Measurements from ENCODE around the gene GOSR1. TPM values are rescaled to one million over a fixed set of nuclear protein-coding genes. Genes with fewer than 3 reads are reported as not detected.
"Not testable (repeated sequence)": the region's sequence is repeated elsewhere in the genome, so short reads cannot be mapped to it uniquely, and the experiment has no call there.

Gene GOSR1
- polyA plus RNA-seq (ENCODE audit: insufficient read length in 3 of 3), result 10 to 100 TPM; 48.7 to 60.7 (median 53.8) TPM
- long read RNA-seq, donor 1, full-length matches to known transcripts, result 12 of 12 reads
- long read RNA-seq, donor 1, partial matches to known transcripts, result 0 of 12 reads
- long read RNA-seq, donor 1, other reads (novel, unspliced or antisense), result 0 of 12 reads
- long read RNA-seq, donor 2, full-length matches to known transcripts, result 12 of 12 reads
- long read RNA-seq, donor 2, partial matches to known transcripts, result 0 of 12 reads
- long read RNA-seq, donor 2, other reads (novel, unspliced or antisense), result 0 of 12 reads
- long read RNA-seq, donor 3, full-length matches to known transcripts, result 30 of 30 reads
- long read RNA-seq, donor 3, partial matches to known transcripts, result 0 of 30 reads
- long read RNA-seq, donor 3, other reads (novel, unspliced or antisense), result 0 of 30 reads
- long read RNA-seq, donor 4, full-length matches to known transcripts, result 14 of 14 reads
- long read RNA-seq, donor 4, partial matches to known transcripts, result 0 of 14 reads
- long read RNA-seq, donor 4, other reads (novel, unspliced or antisense), result 0 of 14 reads
- long read RNA-seq, donor 5, result 0 reads
- long read RNA-seq, donor 6, full-length matches to known transcripts, result 21 of 66 reads
- long read RNA-seq, donor 6, partial matches to known transcripts, result 45 of 66 reads
- long read RNA-seq, donor 6, other reads (novel, unspliced or antisense), result 0 of 66 reads
- long read RNA-seq, donor 7, full-length matches to known transcripts, result 21 of 21 reads
- long read RNA-seq, donor 7, partial matches to known transcripts, result 0 of 21 reads
- long read RNA-seq, donor 7, other reads (novel, unspliced or antisense), result 0 of 21 reads
- long read RNA-seq, donor 8, result 0 reads
- long read RNA-seq, donor 9, full-length matches to known transcripts, result 17 of 17 reads
- long read RNA-seq, donor 9, partial matches to known transcripts, result 0 of 17 reads
- long read RNA-seq, donor 9, other reads (novel, unspliced or antisense), result 0 of 17 reads
- long read RNA-seq, donor 10, full-length matches to known transcripts, result 14 of 27 reads
- long read RNA-seq, donor 10, partial matches to known transcripts, result 13 of 27 reads
- long read RNA-seq, donor 10, other reads (novel, unspliced or antisense), result 0 of 27 reads
- long read RNA-seq, donor 11, full-length matches to known transcripts, result 15 of 41 reads
- long read RNA-seq, donor 11, partial matches to known transcripts, result 26 of 41 reads
- long read RNA-seq, donor 11, other reads (novel, unspliced or antisense), result 0 of 41 reads
- long read RNA-seq, donor 12, full-length matches to known transcripts, result 7 of 7 reads
- long read RNA-seq, donor 12, partial matches to known transcripts, result 0 of 7 reads
- long read RNA-seq, donor 12, other reads (novel, unspliced or antisense), result 0 of 7 reads
- long read RNA-seq, donor 13, result 0 reads
- long read RNA-seq, donor 14, full-length matches to known transcripts, result 12 of 39 reads
- long read RNA-seq, donor 14, partial matches to known transcripts, result 27 of 39 reads
- long read RNA-seq, donor 14, other reads (novel, unspliced or antisense), result 0 of 39 reads
- long read RNA-seq, donor 15, full-length matches to known transcripts, result 5 of 5 reads
- long read RNA-seq, donor 15, partial matches to known transcripts, result 0 of 5 reads
- long read RNA-seq, donor 15, other reads (novel, unspliced or antisense), result 0 of 5 reads
- long read RNA-seq, donor 16, full-length matches to known transcripts, result 52 of 57 reads
- long read RNA-seq, donor 16, partial matches to known transcripts, result 5 of 57 reads
- long read RNA-seq, donor 16, other reads (novel, unspliced or antisense), result 0 of 57 reads

GRCh38 chr17:30477083-30477773, at the start of gene GOSR1:
Gene GOSR1, plus strand, starts transcription at chr17:30477408. Its CDS starts 26 bp downstream, at chr17:30477434.
- peak; percentile 88 to 97 (median 94) for DNase-seq (ENCODE audit: extremely low read depth in 1 of 11, low read depth in 9 of 11, low spot score in 4 of 11)

DNA sequence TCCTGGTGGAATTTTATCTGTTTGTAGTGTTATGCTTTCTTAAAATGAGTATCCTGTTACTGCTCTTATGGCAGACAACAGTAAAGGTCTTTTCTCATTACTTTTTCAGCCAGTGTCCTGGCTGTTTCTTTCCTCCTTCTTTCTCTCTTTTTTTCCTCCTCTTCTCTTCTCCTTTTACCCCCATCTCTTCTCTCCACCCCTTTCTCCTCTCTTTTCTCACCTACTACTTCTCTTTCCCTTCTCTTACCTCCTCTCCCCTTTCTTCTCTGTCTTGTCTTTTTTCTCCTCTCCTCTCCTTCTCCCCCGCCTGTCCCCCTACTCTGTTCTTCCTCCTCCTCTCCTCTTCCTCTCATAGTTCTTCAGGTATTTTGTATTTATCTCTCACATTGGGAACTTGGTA, 49.6 kb upstream of the GOSR1 start:
- DNase-seq (ENCODE audit: extremely low read depth in 1 of 11, low read depth in 9 of 11, low spot score in 4 of 11), result no peak

DNA sequence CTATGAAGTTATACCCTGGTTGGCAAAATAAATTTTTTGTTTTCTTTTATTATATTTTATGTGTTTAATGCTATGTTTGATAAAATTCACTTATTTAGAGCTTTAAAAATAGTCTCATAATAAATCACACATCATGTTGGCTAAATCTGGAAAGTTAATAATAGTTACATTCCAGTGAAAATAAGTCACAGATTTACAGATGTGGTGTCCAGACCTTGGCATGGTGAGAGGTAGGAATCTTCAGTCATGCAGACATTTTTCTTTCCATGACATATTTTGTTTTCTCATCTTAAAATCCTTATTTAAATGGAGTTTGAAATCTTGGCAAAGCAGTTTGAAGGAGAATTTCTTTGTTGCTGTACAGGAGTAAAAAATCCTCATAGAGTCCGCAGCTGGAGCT, 48.1 kb upstream of the GOSR1 start:
- no peak for DNase-seq (ENCODE audit: extremely low read depth in 1 of 11, low read depth in 9 of 11, low spot score in 4 of 11)

- no peak for DNase-seq (ENCODE audit: extremely low read depth in 1 of 11, low read depth in 9 of 11, low spot score in 4 of 11)
Observed at GRCh38 chr17:30433514-30433913, 43.7 kb upstream of the GOSR1 start.

GRCh38 chr17:30436729-30437128, 40.5 kb upstream of the GOSR1 start:
- no peak for DNase-seq (ENCODE audit: extremely low read depth in 1 of 11, low read depth in 9 of 11, low spot score in 4 of 11)

- no peak for DNase-seq (ENCODE audit: extremely low read depth in 1 of 11, low read depth in 9 of 11, low spot score in 4 of 11)
Observed at GRCh38 chr17:30443721-30444120, 33.5 kb upstream of the GOSR1 start.

DNA sequence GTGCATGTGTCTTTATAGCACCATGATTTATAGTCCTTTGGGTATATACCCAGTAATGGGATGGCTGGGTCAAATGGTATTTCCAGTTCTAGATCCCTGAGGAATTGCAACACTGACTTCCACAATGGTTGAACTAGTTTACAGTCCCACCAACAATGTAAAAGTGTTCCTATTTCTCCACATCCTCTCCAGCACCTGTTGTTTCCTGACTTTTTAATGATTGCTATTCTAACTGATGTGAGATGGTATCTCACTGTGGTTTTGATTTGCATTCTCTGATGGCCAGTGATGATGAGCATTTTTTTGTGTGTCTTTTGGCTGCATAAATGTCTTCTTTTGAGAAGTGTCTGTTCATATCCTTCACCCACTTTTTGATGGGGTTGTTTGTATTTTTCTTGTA, 30.6 kb upstream of the GOSR1 start:
- DNase-seq (ENCODE audit: extremely low read depth in 1 of 11, low read depth in 9 of 11, low spot score in 4 of 11), result not testable (repeated sequence)

GRCh38 chr17:30449480-30449879, 27.7 kb upstream of the GOSR1 start:
- no peak for DNase-seq (ENCODE audit: extremely low read depth in 1 of 11, low read depth in 9 of 11, low spot score in 4 of 11)

DNA sequence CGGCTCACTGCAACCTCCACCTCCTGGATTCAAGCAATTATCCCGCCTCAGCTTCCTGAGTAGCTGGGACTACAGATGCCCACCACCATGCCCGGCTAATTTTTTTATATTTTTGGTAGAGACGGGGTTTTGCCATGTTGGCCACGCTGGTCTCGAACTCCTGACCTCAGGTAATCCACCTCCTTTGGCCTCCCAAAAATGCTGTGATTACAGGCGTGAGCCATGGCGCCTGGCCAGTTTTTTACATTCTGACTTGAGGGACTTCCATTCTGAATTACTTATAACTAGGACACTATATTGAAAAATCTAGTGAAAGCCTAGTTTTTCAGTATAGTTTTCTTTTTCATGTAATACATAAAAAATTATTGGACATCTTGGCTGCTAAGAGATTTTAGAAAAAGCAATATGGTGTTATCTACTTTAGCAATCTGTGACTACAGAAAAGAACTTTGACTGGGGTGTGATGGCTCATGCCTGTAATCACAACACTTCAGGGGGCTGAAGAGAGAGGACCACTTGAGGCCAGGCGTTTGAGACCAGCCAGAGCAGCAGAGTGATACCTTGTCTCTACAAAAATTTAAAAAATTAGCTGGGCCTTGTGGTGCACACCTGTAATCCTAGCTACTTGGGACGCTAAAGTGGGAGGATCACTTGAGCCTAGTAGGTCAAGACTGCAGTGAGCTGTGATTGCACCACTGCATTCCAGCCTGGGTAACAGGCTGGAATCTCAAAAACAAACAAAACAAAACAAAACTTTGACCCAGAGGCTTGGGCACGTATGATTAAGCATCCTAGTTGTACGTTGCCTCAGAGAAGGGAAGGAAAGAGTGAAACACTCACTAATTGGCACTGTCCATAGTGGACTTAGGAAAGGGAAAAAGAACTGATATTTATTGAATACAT, 26.8 kb upstream of the GOSR1 start:
- DNase-seq (ENCODE audit: extremely low read depth in 1 of 11, low read depth in 9 of 11, low spot score in 4 of 11), result no peak

DNA sequence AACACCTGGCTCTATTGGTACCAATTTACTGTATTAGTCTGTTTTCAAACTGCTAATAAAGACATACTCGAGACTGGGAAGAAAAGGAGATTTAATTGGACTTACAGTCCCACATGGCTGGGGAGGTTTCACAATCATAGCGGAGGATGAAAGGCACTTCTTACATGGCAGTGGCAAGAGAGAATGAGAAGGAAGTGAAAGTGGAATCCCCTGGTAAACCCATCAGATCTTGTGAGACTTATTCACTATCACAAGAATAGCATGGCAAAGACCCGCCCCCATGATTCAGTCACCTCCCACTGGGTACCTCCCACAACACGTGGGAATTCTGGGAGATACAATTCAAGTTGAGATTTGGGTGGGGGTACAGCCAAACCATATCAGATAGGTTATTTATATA, 22.6 kb upstream of the GOSR1 start:
- no peak for DNase-seq (ENCODE audit: extremely low read depth in 1 of 11, low read depth in 9 of 11, low spot score in 4 of 11)

GRCh38 chr17:30458371-30458770, 18.8 kb upstream of the GOSR1 start:
- DNase-seq (ENCODE audit: extremely low read depth in 1 of 11, low read depth in 9 of 11, low spot score in 4 of 11), result no peak

DNA sequence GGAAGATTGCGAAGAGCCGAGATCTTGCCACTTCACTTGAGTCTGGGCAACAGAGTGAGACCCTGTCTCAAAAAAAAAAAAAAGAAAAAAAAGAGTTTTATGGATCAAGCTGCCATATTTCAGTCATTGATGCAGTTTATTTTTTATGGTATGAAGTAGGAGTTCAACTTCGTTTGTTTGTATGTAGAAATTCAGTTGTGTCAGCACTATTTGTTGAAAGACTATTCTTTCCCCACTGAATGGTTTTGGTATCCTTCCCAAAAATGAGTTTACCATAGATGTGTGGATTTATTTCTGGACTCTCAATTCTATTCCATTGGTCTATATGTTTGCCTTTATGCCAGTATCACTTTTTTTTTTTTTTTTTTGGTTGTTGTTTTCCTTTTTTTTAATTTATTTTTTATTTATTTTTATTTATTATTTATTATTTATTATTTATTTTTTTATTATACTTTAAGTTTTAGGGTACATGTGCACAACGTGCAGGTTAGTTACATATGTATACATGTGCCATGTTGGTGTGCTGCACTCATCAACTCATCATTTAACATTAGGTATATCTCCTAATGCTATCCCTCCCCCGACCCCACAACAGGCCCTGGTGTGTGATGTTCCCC, 18.3 kb upstream of the GOSR1 start:
- DNase-seq (ENCODE audit: extremely low read depth in 1 of 11, low read depth in 9 of 11, low spot score in 4 of 11), result not testable (repeated sequence)

DNA sequence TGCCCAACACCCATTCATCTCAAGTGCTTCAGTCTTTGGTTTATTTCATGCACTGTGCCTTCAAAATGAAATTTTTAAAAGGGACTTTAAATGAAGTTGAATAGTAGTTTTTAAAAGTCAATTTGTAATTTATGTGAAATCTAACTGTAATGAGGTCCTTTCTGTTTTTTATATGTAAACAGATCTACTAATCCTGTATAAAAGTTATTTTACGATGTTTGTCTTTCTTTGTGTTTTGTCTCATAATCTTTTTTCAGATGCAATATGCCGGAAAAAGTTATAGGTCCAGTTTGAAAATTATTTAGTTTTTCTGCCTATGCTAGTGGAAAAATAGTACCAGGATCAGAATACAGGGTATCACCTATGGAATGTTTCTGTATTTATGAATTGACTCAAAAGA, 8.7 kb upstream of the GOSR1 start:
- DNase-seq (ENCODE audit: extremely low read depth in 1 of 11, low read depth in 9 of 11, low spot score in 4 of 11), result no peak

- no peak for DNase-seq (ENCODE audit: extremely low read depth in 1 of 11, low read depth in 9 of 11, low spot score in 4 of 11)
Observed at GRCh38 chr17:30472238-30472890, 4.8 kb upstream of the GOSR1 start.

GRCh38 chr17:30475206-30475605, 2.0 kb upstream of the GOSR1 start:
- no peak for DNase-seq (ENCODE audit: extremely low read depth in 1 of 11, low read depth in 9 of 11, low spot score in 4 of 11)

GRCh38 chr17:30476726-30477082, 504 bp upstream of the GOSR1 start:
- DNase-seq (ENCODE audit: extremely low read depth in 1 of 11, low read depth in 9 of 11, low spot score in 4 of 11), result peak in 4 of 11 donors; percentile 3 to 13 (median 8)
